GM23338 (cell line): ENCODE data around the gene AGFG2. TPM values are rescaled to one million over a fixed set of nuclear protein-coding genes. Genes with fewer than 3 reads are reported as not detected.

Experiments
- ATAC-seq: fragments of 200-7000 bp; cut with Tn5 transposase; 3 replicates; pipeline ENCODE4 v1.9.1; 2020
- DNase-seq: peaks from one replicate; pipeline ENCODE4 v3.0.0-alpha.2; 2015; ENCODE audit warnings: low spot score
- H2AFZ ChIP-seq: fragments of 200-600 bp; sonication (generic); 2 replicates; pipeline ENCODE4 v1.8.0; 2016; ENCODE audit warnings: antibody characterized with exemption, mild to moderate bottlenecking, moderate library complexity
- H3F3A ChIP-seq: fragments of 200-600 bp; sonication (generic); replicated peaks from 2 replicates; pipeline ENCODE4 v1.8.0; 2017; ENCODE audit warnings: antibody characterized with exemption, mixed run types, low read depth
- H3K27ac ChIP-seq: fragments of 200-600 bp; sonication (generic); 2 replicates; pipeline ENCODE4 v1.6.1; 2016; ENCODE audit warnings: low read depth
- H3K27me3 ChIP-seq: fragments of 200-600 bp; sonication (generic); 2 replicates; pipeline ENCODE4 v1.8.0; 2016; ENCODE audit warnings: mild to moderate bottlenecking, mixed run types, moderate library complexity; ENCODE audit not compliant: insufficient read depth
- H3K36me3 ChIP-seq: fragments of 200-600 bp; sonication (generic); 2 replicates; pipeline ENCODE4 v1.8.0; 2016; ENCODE audit warnings: mild to moderate bottlenecking; ENCODE audit not compliant: insufficient read depth
- H3K4me1 ChIP-seq: fragments of 200-600 bp; sonication (generic); 2 replicates; pipeline ENCODE4 v1.8.0; 2016; ENCODE audit warnings: mild to moderate bottlenecking, moderate library complexity; ENCODE audit not compliant: insufficient read depth
- H3K4me2 ChIP-seq: fragments of 200-600 bp; sonication (generic); 2 replicates; pipeline ENCODE4 v1.7.1; 2017; ENCODE audit warnings: mixed run types
- H3K4me3 ChIP-seq: fragments of 200-600 bp; sonication (generic); 2 replicates; pipeline ENCODE4 v1.6.1; 2016; ENCODE audit warnings: mixed run types
- H3K79me2 ChIP-seq: fragments of 200-600 bp; sonication (generic); replicated peaks from 2 replicates; pipeline ENCODE4 v1.8.0; 2017; ENCODE audit warnings: mild to moderate bottlenecking; ENCODE audit not compliant: insufficient read depth
- H3K9me2 ChIP-seq: fragments of 200-600 bp; sonication (generic); 2 replicates; pipeline ENCODE4 v1.8.0; 2017; ENCODE audit not compliant: insufficient read depth
- H4K20me1 ChIP-seq: fragments of 200-600 bp; sonication (generic); replicated peaks from 2 replicates; pipeline ENCODE4 v1.8.0; 2017; ENCODE audit warnings: mild to moderate bottlenecking; ENCODE audit not compliant: insufficient read depth
- H3K27ac Mint-ChIP-seq: 2 replicates; pipeline ENCODE4 v1.8.0; 2020; ENCODE audit warnings: inconsistent platforms, mild to moderate bottlenecking, moderate library complexity, mixed read lengths
- H3K27me3 Mint-ChIP-seq: 3 replicates; pipeline ENCODE4 v1.8.0; 2022; ENCODE audit warnings: low read depth, mild to moderate bottlenecking, moderate library complexity, mixed read lengths, inconsistent platforms; ENCODE audit not compliant: insufficient read depth, poor library complexity
- H3K36me3 Mint-ChIP-seq: 3 replicates; pipeline ENCODE4 v1.8.0; 2021; ENCODE audit warnings: low read depth, mild to moderate bottlenecking, inconsistent platforms, moderate library complexity, mixed read lengths
- H3K4me1 Mint-ChIP-seq: 3 replicates; pipeline ENCODE4 v1.8.0; 2020; ENCODE audit warnings: mild to moderate bottlenecking, inconsistent platforms, mixed read lengths
- H3K4me3 Mint-ChIP-seq: 3 replicates; pipeline ENCODE4 v1.8.0; 2021; ENCODE audit warnings: moderate library complexity, mild to moderate bottlenecking, inconsistent platforms, mixed read lengths
- H3K9me3 Mint-ChIP-seq: 3 replicates; pipeline ENCODE4 v1.8.0; 2020; ENCODE audit warnings: moderate library complexity, mild to moderate bottlenecking, inconsistent platforms, mixed read lengths
- CREB1 ChIP-seq: fragments of 250-450 bp; sonication (Bioruptor Pico); IDR thresholded peaks from 2 replicates; pipeline ENCODE4 v1.5.0; 2020; ENCODE audit warnings: low read depth, mild to moderate bottlenecking, moderate library complexity
- CTCF ChIP-seq, 2 experiments: fragments of 200-600 bp in 1 of 2; sonication (generic) in 1 of 2; conservative IDR thresholded peaks; 2 replicates each; pipeline versions ENCODE4 v1.5.1 to v1.6.1; 2016 to 2017; ENCODE audit warnings: antibody characterized with exemption in 2 of 2, low read depth in 2 of 2, mild to moderate bottlenecking in 2 of 2, moderate library complexity in 1 of 2
- EZH2phosphoT487 ChIP-seq: fragments of 200-600 bp; sonication (generic); IDR thresholded peaks from one replicate; pipeline ENCODE4 v1.8.1; 2018; ENCODE audit warnings: antibody characterized with exemption; ENCODE audit not compliant: unreplicated experiment
- NANOG ChIP-seq: IDR thresholded peaks from 2 replicates; pipeline ENCODE4 v1.6.1; 2016; ENCODE audit warnings: antibody characterized with exemption, borderline replicate concordance
- POLR2AphosphoS5 ChIP-seq: IDR thresholded peaks from 2 replicates; pipeline ENCODE4 v1.6.1; 2016; ENCODE audit warnings: antibody characterized with exemption, low read depth
- STAT1 ChIP-seq: IDR thresholded peaks from one replicate; pipeline ENCODE4 v1.6.1; 2016; ENCODE audit warnings: antibody characterized with exemption; ENCODE audit not compliant: unreplicated experiment
- ZNF114 ChIP-seq: fragments of 250-450 bp; sonication (Bioruptor Pico); IDR thresholded peaks from 2 replicates; pipeline ENCODE4 v1.5.0; 2020; ENCODE audit warnings: mild to moderate bottlenecking, moderate library complexity
- ZNF462 ChIP-seq: fragments of 250-450 bp; sonication (Bioruptor Pico); IDR thresholded peaks from 2 replicates; pipeline ENCODE4 v1.5.0; 2020; ENCODE audit warnings: mild to moderate bottlenecking, moderate library complexity
- polyA plus RNA-seq: library from polyadenylated mRNA; unstranded; fragments of >200 nt; fragmentation: Nextera tagmentation; extraction: Ambion mirVana; gene quantifications from 2 replicates; pipeline ENCODE4 v1.2.1, GENCODE V29; 2016
- total RNA-seq: library from RNA; depleted of rRNA; stranded (reverse); fragments of >200 nt; shearing (Covaris generic); gene quantifications from 2 replicates; pipeline ENCODE4 v1.2.3, GENCODE V29; 2014
- TF ChIP-seq, protein P1 (sequence below): IDR thresholded peaks from one replicate; pipeline ENCODE4 v1.6.1; 2018; ENCODE audit warnings: antibody characterized with exemption; ENCODE audit not compliant: unreplicated experiment

Gene AGFG2
- total and polyA plus RNA-seq, 2 experiments from 2014 or later = 2.3 to 8.9 TPM

DNA sequence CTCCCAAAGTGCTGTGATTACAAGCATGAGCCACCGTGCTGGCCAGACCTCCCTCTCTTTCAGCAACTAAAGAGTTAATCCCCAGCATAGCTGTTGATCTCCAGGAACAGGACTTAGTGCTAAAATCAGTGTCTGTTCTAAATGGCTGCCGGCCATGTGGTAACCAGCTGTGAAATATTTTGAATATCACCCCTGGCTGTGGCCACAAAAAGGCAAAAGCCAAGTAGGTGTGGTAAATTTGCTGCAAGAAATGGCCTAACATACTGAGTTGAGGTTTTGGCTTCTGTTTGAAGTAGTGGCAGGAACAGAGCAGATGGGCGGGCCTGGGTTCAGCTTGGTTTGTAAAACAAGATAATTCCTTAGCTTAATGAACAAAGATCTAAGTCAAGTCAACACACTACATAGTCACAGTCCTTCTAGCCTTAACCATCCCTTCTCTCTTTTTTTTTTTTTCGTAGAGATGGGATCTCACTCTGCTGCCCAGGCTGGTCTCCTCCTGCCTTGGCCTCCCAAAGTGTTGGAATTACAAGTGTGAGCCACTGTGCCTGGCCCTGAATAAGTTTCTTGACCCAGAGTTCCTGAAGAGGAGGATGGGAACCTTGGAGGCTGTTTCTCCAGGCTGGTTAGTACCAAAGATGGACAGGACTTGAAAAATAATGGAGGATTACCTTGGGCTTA, 22.7 kb upstream of the AGFG2 start (continued):
- TF ChIP-seq, protein P1, sequence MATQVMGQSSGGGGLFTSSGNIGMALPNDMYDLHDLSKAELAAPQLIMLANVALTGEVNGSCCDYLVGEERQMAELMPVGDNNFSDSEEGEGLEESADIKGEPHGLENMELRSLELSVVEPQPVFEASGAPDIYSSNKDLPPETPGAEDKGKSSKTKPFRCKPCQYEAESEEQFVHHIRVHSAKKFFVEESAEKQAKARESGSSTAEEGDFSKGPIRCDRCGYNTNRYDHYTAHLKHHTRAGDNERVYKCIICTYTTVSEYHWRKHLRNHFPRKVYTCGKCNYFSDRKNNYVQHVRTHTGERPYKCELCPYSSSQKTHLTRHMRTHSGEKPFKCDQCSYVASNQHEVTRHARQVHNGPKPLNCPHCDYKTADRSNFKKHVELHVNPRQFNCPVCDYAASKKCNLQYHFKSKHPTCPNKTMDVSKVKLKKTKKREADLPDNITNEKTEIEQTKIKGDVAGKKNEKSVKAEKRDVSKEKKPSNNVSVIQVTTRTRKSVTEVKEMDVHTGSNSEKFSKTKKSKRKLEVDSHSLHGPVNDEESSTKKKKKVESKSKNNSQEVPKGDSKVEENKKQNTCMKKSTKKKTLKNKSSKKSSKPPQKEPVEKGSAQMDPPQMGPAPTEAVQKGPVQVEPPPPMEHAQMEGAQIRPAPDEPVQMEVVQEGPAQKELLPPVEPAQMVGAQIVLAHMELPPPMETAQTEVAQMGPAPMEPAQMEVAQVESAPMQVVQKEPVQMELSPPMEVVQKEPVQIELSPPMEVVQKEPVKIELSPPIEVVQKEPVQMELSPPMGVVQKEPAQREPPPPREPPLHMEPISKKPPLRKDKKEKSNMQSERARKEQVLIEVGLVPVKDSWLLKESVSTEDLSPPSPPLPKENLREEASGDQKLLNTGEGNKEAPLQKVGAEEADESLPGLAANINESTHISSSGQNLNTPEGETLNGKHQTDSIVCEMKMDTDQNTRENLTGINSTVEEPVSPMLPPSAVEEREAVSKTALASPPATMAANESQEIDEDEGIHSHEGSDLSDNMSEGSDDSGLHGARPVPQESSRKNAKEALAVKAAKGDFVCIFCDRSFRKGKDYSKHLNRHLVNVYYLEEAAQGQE = no peak
- no peak for TF ChIP-seq NANOG
- no peak for TF ChIP-seq STAT1

- H3K4me2 ChIP-seq = no peak overlapping the region
- H3K27me3 ChIP-seq = no peaks in the 10 kb centered on the region
- H3K9me2 ChIP-seq = no peaks in the 10 kb centered on the region
- no peak overlapping the region for H3K27ac ChIP-seq
- DNase-seq = no peak
- Mint-ChIP-seq H3K4me1 (no peaks in the 10 kb centered on the region), H3K9me3 (peaks cover under 1% of the 10 kb centered on the region; the same call in 1 of the 3 replicates), H3K36me3 (no peaks in the 10 kb centered on the region), H3K4me3 (no peak overlapping the region), H3K27me3 (peaks cover 4% of the 10 kb centered on the region), H3K27ac (no peak overlapping the region)
- no peak overlapping the region for H2AFZ ChIP-seq
- H3K36me3 ChIP-seq = no peaks in the 10 kb centered on the region
- ATAC-seq = no peak
- no peaks in the 10 kb centered on the region for H3K79me2 ChIP-seq
- no peak overlapping the region for H3K4me3 ChIP-seq
- no peaks in the 10 kb centered on the region for H4K20me1 ChIP-seq
- 0 out of 2 replicates have a peak, but pooled peaks cover 3% of the 10 kb centered on the region for H3K4me1 ChIP-seq
- H3F3A ChIP-seq = no peaks in the 10 kb centered on the region
- no peak for TF ChIP-seq CREB1 (CRISPR knock-in tag)
- TF ChIP-seq, protein P1 = no peak
- no peak for TF ChIP-seq ZNF114 (CRISPR knock-in tag)
- TF ChIP-seq CTCF (conservative IDR thresholded peaks at IDR 0.05; ENCODE audit: low read depth in 2 of 2) = no peak
- TF ChIP-seq EZH2phosphoT487 = no peak
- no peak for TF ChIP-seq STAT1
- TF ChIP-seq NANOG = no peak
- no peak for TF ChIP-seq ZNF462 (CRISPR knock-in tag)
- no peak for TF ChIP-seq POLR2AphosphoS5
Measured at GRCh38 chr7:100517305-100517704, 21.7 kb upstream of the AGFG2 start.
